Measurements from ENCODE around the gene IPO5.
A peak's percentile ranks its signal among the peaks of the same experiment; 100 is the strongest.
"Not testable (repeated sequence)": the region's sequence is repeated elsewhere in the genome, so short reads cannot be mapped to it uniquely, and the experiment has no call there.

IPO5 gene

GRCh38 chr13:98033277-98034247 lies 80.1 kb downstream of the IPO5 start:
- Histone ChIP-seq H2AFZ (ENCODE audit: low read length) (no peak overlapping the region), H2AK5ac (ENCODE audit: low read depth, low read length) (no peak overlapping the region), H3K14ac (ENCODE audit: low read length) (no peak overlapping the region), H3K9me3 (replicated peaks in 1 of 2; ENCODE audit: control insufficient read depth in 2 of 2, insufficient read depth in 1 of 2, low read depth in 1 of 2, low read length in 2 of 2) (no peaks in the 10 kb centered on the region), H4K8ac (ENCODE audit: low read depth, low read length) (no peak overlapping the region), H3K27me3 (ENCODE audit: control insufficient read depth in 3 of 3, insufficient read depth in 3 of 3, low read depth in 1 of 3, low read length in 3 of 3) (no peaks in the 10 kb centered on the region), H3K36me3 (replicated peaks in 1 of 2; ENCODE audit: control insufficient read depth in 2 of 2, insufficient read depth in 2 of 2, low read length in 2 of 2) (no peaks in the 10 kb centered on the region), H2BK12ac (ENCODE audit: low read length) (no peak overlapping the region), H4K91ac (ENCODE audit: low read depth, low read length, poor library complexity) (no peak overlapping the region), H3K4me2 (ENCODE audit: insufficient read depth, low read length, poor library complexity, severe bottlenecking) (no peak overlapping the region), H3K79me1 (ENCODE audit: low read depth, low read length) (no peaks in the 10 kb centered on the region), H3K4ac (ENCODE audit: low read length) (no peak overlapping the region), H3K4me1 (ENCODE audit: control insufficient read depth in 2 of 2, insufficient read depth in 1 of 2, low read depth in 1 of 2, low read length in 2 of 2) (peaks cover 4% of the 10 kb centered on the region in 2 donors), H3K18ac (ENCODE audit: low read length) (no peak overlapping the region), H3K23ac (ENCODE audit: low read depth, low read length, poor library complexity) (no peak overlapping the region), H3K4me3 (ENCODE audit: low read length in 2 of 2) (no peak overlapping the region), H3K27ac (replicated peaks; ENCODE audit: low read length) (no peak overlapping the region), H3K9ac (ENCODE audit: low read depth, low read length, poor library complexity) (no peak overlapping the region), H2BK15ac (ENCODE audit: low read length) (no peak overlapping the region), H2BK120ac (ENCODE audit: low read depth, low read length) (no peak overlapping the region), H2BK5ac (ENCODE audit: low read length) (no peak overlapping the region)
- no CpG with 5 or more reads among the region's 19 CpGs for WGBS, 2 donors (ENCODE audit: extremely low coverage in 2 of 2, insufficient read length in 2 of 2, insufficient replicate concordance in 1 of 2)
- DNase-seq (ENCODE audit: low spot score) = peak; percentile 24

GRCh38 chr13:98035373-98035772 lies 81.9 kb downstream of the IPO5 start:
- no peak overlapping the region for H3K27ac ChIP-seq (replicated peaks; ENCODE audit: low read length)
- no peak overlapping the region for H3K18ac ChIP-seq (ENCODE audit: low read length)
- no peak overlapping the region for H3K14ac ChIP-seq (ENCODE audit: low read length)
- no peak overlapping the region for H2AK5ac ChIP-seq (ENCODE audit: low read depth, low read length)
- H3K4ac ChIP-seq (ENCODE audit: low read length) = no peak overlapping the region
- no peak overlapping the region for H2BK12ac ChIP-seq (ENCODE audit: low read length)
- H2BK120ac ChIP-seq (ENCODE audit: low read depth, low read length) = no peak overlapping the region
- no peak overlapping the region for H2BK5ac ChIP-seq (ENCODE audit: low read length)
- no peak overlapping the region for H4K91ac ChIP-seq (ENCODE audit: low read depth, low read length, poor library complexity)
- no peaks in the 10 kb centered on the region for H3K27me3 ChIP-seq (ENCODE audit: control insufficient read depth in 3 of 3, insufficient read depth in 3 of 3, low read depth in 1 of 3, low read length in 3 of 3)
- WGBS, 2 donors (ENCODE audit: extremely low coverage in 2 of 2, insufficient read length in 2 of 2, insufficient replicate concordance in 1 of 2) = no CpG with 5 or more reads among the region's 5 CpGs
- H3K4me1 ChIP-seq (ENCODE audit: control insufficient read depth in 2 of 2, insufficient read depth in 1 of 2, low read depth in 1 of 2, low read length in 2 of 2) = peaks cover 4% of the 10 kb centered on the region in 2 donors
- H3K79me1 ChIP-seq (ENCODE audit: low read depth, low read length) = no peaks in the 10 kb centered on the region
- no peak overlapping the region for H3K9ac ChIP-seq (ENCODE audit: low read depth, low read length, poor library complexity)
- H2AFZ ChIP-seq (ENCODE audit: low read length) = no peak overlapping the region
- no peaks in the 10 kb centered on the region for H3K9me3 ChIP-seq (replicated peaks in 1 of 2; ENCODE audit: control insufficient read depth in 2 of 2, insufficient read depth in 1 of 2, low read depth in 1 of 2, low read length in 2 of 2)
- no peak overlapping the region for H3K23ac ChIP-seq (ENCODE audit: low read depth, low read length, poor library complexity)
- no peak overlapping the region for H3K4me3 ChIP-seq (ENCODE audit: low read length in 2 of 2)
- no peak overlapping the region for H3K4me2 ChIP-seq (ENCODE audit: insufficient read depth, low read length, poor library complexity, severe bottlenecking)
- no peak overlapping the region for H2BK15ac ChIP-seq (ENCODE audit: low read length)
- DNase-seq (ENCODE audit: low spot score) = no peak
- H3K36me3 ChIP-seq (replicated peaks in 1 of 2; ENCODE audit: control insufficient read depth in 2 of 2, insufficient read depth in 2 of 2, low read length in 2 of 2) = no peaks in the 10 kb centered on the region
- H4K8ac ChIP-seq (ENCODE audit: low read depth, low read length) = no peak overlapping the region

- WGBS, 2 donors (ENCODE audit: extremely low coverage in 2 of 2, insufficient read length in 2 of 2, insufficient replicate concordance in 1 of 2) = no CpG with 5 or more reads among the region's 12 CpGs
- H3K4ac ChIP-seq (ENCODE audit: low read length); H2BK5ac ChIP-seq (ENCODE audit: low read length); H3K79me1 ChIP-seq (ENCODE audit: low read depth, low read length); H3K18ac ChIP-seq (ENCODE audit: low read length); H4K8ac ChIP-seq (ENCODE audit: low read depth, low read length); H2BK15ac ChIP-seq (ENCODE audit: low read length); H2AFZ ChIP-seq (ENCODE audit: low read length); H4K91ac ChIP-seq (ENCODE audit: low read depth, low read length, poor library complexity); H3K27me3 ChIP-seq (ENCODE audit: control insufficient read depth in 3 of 3, insufficient read depth in 3 of 3, low read depth in 1 of 3, low read length in 3 of 3); DNase-seq (ENCODE audit: low spot score); H3K27ac ChIP-seq (replicated peaks; ENCODE audit: low read length); H3K14ac ChIP-seq (ENCODE audit: low read length); H3K36me3 ChIP-seq (replicated peaks in 1 of 2; ENCODE audit: control insufficient read depth in 2 of 2, insufficient read depth in 2 of 2, low read length in 2 of 2); H3K23ac ChIP-seq (ENCODE audit: low read depth, low read length, poor library complexity); H2BK12ac ChIP-seq (ENCODE audit: low read length); H3K9me3 ChIP-seq (replicated peaks in 1 of 2; ENCODE audit: control insufficient read depth in 2 of 2, insufficient read depth in 1 of 2, low read depth in 1 of 2, low read length in 2 of 2); H3K4me2 ChIP-seq (ENCODE audit: insufficient read depth, low read length, poor library complexity, severe bottlenecking); H3K4me3 ChIP-seq (ENCODE audit: low read length in 2 of 2); H3K4me1 ChIP-seq (ENCODE audit: control insufficient read depth in 2 of 2, insufficient read depth in 1 of 2, low read depth in 1 of 2, low read length in 2 of 2); H3K9ac ChIP-seq (ENCODE audit: low read depth, low read length, poor library complexity); H2AK5ac ChIP-seq (ENCODE audit: low read depth, low read length); H2BK120ac ChIP-seq (ENCODE audit: low read depth, low read length): not testable (repeated sequence)
Measured at GRCh38 chr13:98036564-98037302, 83.3 kb downstream of the IPO5 start.

- no peak overlapping the region for H3K4me3 ChIP-seq (ENCODE audit: low read length in 2 of 2)
- no peak for DNase-seq (ENCODE audit: low spot score)
Measured at GRCh38 chr13:98039261-98039660, 85.8 kb downstream of the IPO5 start.

More at GRCh38 chr13:98039261-98039660, 85.8 kb downstream of the IPO5 start:
- no peaks in the 10 kb centered on the region for H3K79me1 ChIP-seq (ENCODE audit: low read depth, low read length)
- no peak overlapping the region for H3K27ac ChIP-seq (replicated peaks; ENCODE audit: low read length)
- no peak overlapping the region for H3K4ac ChIP-seq (ENCODE audit: low read length)
- H3K27me3 ChIP-seq (ENCODE audit: control insufficient read depth in 3 of 3, insufficient read depth in 3 of 3, low read depth in 1 of 3, low read length in 3 of 3) = no peaks in the 10 kb centered on the region
- H3K9ac ChIP-seq (ENCODE audit: low read depth, low read length, poor library complexity) = no peak overlapping the region
- H2BK12ac ChIP-seq (ENCODE audit: low read length) = no peak overlapping the region
- H3K18ac ChIP-seq (ENCODE audit: low read length) = no peak overlapping the region
- H3K9me3 ChIP-seq (replicated peaks in 1 of 2; ENCODE audit: control insufficient read depth in 2 of 2, insufficient read depth in 1 of 2, low read depth in 1 of 2, low read length in 2 of 2) = no peaks in the 10 kb centered on the region
- WGBS, 2 donors (ENCODE audit: extremely low coverage in 2 of 2, insufficient read length in 2 of 2, insufficient replicate concordance in 1 of 2) = no CpG with 5 or more reads among the region's 7 CpGs
- no peaks in the 10 kb centered on the region for H3K4me1 ChIP-seq (ENCODE audit: control insufficient read depth in 2 of 2, insufficient read depth in 1 of 2, low read depth in 1 of 2, low read length in 2 of 2)
- H2BK120ac ChIP-seq (ENCODE audit: low read depth, low read length) = no peak overlapping the region
- no peak overlapping the region for H2AFZ ChIP-seq (ENCODE audit: low read length)
- H3K36me3 ChIP-seq (replicated peaks in 1 of 2; ENCODE audit: control insufficient read depth in 2 of 2, insufficient read depth in 2 of 2, low read length in 2 of 2) = no peaks in the 10 kb centered on the region
- no peak overlapping the region for H3K14ac ChIP-seq (ENCODE audit: low read length)
- H2AK5ac ChIP-seq (ENCODE audit: low read depth, low read length) = no peak overlapping the region
- H4K91ac ChIP-seq (ENCODE audit: low read depth, low read length, poor library complexity) = no peak overlapping the region
- no peak overlapping the region for H4K8ac ChIP-seq (ENCODE audit: low read depth, low read length)
- no peak overlapping the region for H2BK5ac ChIP-seq (ENCODE audit: low read length)
- H3K23ac ChIP-seq (ENCODE audit: low read depth, low read length, poor library complexity) = no peak overlapping the region
- no peak overlapping the region for H3K4me2 ChIP-seq (ENCODE audit: insufficient read depth, low read length, poor library complexity, severe bottlenecking)
- H2BK15ac ChIP-seq (ENCODE audit: low read length) = no peak overlapping the region

Measured in neuronal stem cell (in vitro differentiated cells).